HG03469 (cell line): ENCODE results near the gene CDK5.

ENCODE experiments used
- ATAC-seq: cut with Tn5 transposase; IDR thresholded peaks from one replicate; pipeline ENCODE4 v1.9.1; 2021; ENCODE audit warnings: mild to moderate bottlenecking, moderate library complexity, moderate number of reproducible peaks; ENCODE audit not compliant: unreplicated experiment

The CDK5 gene

DNA sequence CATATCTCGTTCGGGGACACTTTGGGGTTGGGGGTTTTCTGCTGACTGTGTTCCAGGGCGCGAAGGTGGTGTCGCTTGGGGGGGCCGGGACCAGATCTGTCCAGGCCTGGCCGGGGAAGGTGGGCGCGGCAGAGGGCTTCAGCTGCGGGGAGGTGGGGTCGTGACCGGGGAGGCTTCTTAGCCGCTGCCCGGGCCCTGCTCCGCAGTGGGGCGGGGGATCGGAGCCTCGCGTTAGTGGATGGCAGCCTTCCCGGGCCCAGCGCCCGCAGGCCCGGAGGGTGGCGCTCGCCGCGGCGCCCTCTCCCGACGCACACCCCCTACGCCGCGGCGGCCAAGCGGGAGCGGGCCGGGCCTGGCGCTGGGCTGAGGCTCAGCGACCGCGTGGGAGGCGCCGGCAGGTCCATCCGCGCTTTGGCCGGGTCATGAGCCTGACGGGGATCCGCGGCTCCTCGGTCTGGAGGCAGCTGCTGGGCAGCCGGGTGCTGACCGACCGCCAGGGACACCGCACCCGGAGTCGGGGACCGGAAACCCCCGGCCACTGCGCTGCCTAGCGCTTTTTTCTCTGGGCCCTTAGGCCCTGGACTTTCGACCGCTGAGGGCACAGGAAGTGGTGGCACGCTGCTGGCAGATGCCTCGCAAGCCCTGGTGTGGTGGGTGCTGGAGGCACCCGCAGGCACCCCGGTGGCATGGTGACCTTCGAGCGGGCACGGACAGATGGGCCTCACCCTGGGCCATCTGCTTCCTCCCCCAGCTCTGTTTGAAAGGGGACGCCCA is 29.7 kb upstream of the CDK5 start:
- no peak for ATAC-seq

- no peak for ATAC-seq
Observed at GRCh38 chr7:151086802-151087244, 29.1 kb upstream of the CDK5 start.

DNA sequence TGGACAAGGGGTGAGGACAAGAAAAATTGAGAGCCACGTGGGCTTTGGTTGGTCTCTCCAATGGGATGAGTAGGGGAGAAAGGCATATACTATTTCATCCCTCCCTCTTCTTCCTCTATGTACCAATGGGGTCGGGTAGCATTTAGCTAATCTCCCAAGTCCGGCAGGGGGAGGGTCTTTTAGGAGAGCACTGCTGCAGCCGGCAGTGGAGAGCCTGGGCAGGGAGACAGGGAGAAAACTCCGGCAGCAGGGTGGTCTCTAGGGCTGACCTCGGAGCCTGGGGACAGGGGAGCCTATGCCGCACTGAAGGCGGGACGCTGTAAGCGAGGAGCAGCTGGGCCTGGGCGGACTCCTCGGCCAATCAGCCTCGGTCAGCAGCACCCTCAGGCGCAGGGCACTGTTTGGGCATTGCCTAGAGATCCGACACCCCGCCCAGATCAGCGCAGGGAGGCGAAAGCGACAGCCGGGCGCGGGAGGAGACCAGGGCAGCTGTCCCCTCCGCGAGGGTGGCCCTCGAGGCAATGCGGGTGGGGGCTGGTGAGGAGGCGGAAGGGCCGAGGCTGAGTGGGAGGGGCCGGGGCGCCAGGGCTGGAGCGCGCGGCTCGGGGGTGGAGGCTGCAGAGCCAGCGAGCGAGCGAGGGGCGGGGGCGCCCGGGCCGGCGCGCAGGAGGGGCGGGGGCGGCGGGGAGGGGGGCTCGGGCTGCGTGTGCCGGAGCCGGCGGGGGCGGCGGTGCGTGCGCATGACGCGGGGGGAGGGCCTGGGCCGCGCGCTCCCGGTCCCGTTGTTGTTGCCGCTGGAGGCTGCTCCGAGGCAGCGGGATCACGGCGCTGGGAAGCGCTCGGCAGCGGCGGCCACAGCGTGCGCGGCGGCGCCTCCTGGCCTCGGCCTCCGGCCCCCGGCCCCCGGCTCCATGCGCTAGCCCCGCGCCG is 28.3 kb upstream of the CDK5 start, which contains the start of gene AGAP3:
Gene AGAP3 (plus strand): TSS at position 785 of the 930 bp plus-strand sequence. CDS start 267 bp downstream, outside the sequence.
- no peak for ATAC-seq

DNA sequence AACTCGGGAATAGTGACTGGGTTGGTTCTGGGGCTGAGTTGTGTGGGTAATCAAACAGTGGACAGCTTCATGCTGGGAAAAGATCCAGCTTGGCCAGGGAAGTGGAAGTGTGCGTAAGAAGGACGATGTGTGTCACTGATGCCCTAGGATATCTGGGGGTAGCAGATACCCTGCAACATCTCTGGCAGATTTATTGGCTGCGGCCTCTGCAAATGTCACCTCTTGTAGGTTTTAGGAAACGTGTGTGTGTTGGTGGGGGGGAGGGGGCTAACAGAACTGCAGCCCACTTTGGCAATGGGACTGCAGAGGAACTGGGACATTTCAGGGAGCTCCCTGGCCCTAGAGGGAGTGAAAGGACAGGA is 27.6 kb upstream of the CDK5 start:
- no peak for ATAC-seq

GRCh38 chr7:151083824-151084160 is 26.1 kb upstream of the CDK5 start:
- no peak for ATAC-seq

GRCh38 chr7:151083071-151083823 is 25.6 kb upstream of the CDK5 start, which contains the start of gene TMUB1:
TMUB1 (minus strand) TSS chr7:151083493; CDS start chr7:151082563, 930 bp downstream.
- ATAC-seq, result peak; percentile 33

GRCh38 chr7:151082141-151083070 is 24.7 kb upstream of the CDK5 start:
- ATAC-seq, result no peak

DNA sequence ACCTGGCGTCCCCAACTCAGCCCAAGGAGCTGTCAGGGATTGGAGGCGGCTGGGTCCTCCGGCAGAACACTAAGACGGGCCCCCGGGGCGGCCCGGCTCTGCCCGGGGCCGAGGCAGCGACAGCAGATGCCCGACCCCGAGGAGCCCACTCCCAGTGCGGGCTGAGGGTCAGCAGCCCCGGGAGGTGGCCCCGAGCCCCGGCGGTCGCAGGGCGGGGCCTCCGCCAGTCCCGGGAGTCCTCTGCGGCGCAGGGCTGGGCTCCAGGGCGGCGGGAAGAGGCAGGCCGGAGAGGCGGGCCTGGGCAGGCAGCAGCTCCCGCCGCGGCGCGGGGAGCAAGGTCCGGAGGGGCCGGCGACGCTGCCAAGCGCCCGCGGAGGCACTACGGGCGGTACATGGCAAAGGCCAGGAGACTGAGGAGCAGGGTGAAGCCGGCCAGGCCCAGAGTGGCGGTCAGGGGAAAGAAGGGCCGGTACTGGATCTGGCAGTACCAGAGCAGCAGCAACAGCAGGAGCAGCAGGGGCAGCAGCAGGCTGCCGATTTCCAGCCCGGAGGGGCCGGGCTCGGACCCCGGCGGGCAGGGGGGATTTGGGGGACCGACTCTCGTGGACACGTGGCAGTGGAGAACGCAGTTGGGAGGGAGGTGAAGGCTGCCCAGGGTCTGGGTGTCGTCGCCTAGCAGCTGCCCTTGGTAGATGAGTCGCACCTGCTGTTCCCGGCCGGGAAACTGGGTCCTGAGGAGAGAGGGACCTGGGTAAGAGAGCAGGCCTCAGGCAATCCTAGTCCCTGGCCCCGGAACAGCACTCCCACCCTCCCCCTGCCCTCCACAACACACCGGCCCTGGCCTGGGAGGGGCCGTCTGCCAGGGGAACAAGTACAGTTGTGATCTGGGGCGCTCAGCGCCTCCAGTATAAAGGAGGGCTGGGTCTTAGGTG is 23.7 kb upstream of the CDK5 start:
- ATAC-seq, result no peak

DNA sequence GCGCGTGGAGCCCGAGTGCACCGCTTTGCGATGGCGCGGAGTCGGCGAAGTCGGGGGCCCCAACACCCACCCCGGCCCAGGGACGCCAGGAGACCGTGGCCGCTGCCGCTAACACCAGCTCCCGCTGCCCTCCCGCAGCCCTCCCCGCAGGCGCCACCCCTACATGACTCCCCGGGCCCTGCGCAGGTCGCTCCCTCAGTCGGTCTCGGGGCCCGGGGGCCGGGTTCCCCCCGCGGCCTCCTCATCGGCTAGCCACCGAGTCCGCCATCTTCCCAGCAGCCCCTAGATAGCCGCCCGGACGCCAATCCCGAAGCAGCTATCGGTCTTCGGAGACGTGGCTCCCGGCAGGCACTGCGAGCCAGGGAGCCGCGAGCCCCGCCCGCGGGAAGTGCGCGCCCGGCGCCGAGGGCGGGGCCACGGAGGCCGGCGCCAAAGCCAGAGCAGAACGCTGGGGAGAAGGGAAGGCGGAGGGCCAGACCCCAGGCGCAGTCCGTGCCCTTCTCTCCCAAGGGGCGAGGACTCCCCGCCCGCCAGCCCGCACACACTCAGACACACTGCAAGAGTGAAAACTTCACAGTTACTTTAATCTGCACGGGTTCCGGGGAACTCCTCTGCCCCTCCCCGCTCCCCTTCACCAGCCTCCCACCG is 22.9 kb upstream of the CDK5 start, which contains the start of gene FASTK:
Gene FASTK (minus strand): TSS at position 288 of the 648 bp plus-strand sequence. CDS start 43 bp downstream, at position 245.
- ATAC-seq, result peak; percentile 60

DNA sequence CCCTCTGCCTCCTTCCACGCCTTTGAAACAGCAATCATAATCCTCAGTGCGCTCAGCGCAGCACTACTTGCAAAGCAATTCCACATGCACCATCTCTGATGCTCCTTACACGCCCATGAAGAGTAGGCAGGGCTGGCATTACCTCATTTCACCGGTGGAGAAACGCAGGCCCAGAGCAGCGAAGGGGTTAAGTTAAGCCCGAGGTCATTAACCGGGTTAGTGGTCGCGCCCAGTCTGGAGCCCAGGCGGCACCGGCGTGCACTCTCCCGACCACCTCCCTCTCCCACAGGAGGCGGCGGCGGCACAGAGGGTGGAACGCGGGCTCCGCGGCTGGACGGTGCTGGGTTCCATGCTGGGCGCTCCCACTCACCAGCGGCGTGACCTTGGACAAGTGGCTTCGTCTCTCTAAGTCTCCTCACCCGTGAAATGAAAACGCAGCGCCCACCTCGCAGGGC is 22.4 kb upstream of the CDK5 start:
- ATAC-seq, result no peak

DNA sequence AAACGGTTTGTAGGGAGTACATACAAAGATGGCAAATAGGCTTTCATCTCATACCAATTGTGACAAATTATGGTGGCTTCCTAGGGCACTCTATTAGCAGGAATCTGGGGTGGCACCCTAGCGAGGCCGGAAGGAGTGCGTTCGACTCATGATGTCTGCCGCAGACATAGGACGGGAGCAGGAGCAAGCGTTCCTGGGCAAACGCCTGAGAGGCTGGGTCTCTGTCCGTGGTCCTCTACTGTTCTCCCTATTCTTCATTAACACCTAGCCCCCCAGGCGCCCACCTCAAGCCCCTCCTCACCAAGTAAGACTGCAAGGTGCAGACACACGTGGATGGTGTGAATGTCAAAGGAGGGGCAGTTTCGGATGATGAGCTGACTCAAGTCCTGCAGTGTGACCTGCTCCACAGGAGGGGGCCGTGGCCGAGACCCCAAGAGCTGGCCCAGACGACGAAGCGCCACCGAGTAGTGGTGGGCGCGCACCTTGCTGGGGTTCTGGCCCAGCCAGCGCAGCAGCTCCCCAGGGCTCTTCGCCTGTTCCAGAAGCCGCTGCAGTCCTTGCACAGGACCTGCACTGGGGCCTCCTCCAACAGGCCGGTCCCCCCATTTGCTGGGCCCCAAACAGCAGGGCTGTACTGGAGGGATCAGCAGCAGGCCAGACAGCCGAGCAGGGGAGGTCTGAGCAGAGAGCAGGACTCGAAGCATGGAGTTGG is 21.7 kb upstream of the CDK5 start:
- no peak for ATAC-seq

- ATAC-seq, result no peak
Observed at GRCh38 chr7:151078233-151079040, 20.7 kb upstream of the CDK5 start.

- no peak for ATAC-seq
Observed at GRCh38 chr7:151077705-151078232, 20.1 kb upstream of the CDK5 start.

- ATAC-seq, result no peak
Observed at GRCh38 chr7:151076863-151077704, 19.4 kb upstream of the CDK5 start.

DNA sequence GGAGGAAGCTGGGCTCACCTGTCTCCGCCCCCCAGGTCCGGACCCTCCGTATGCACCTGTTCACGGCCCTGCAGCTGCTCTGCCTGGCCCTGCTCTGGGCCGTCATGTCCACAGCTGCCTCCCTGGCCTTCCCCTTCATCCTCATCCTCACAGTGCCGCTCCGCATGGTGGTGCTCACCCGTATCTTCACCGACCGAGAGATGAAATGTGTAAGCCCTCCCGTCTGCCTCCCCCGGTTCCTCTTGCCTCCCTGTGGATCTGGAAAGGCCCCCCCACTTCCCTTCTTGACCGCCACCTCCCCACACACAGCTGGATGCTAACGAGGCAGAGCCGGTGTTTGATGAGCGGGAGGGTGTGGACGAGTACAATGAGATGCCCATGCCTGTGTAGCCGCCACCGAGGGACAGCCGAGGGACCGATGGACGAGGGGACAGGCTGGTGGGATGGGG is 18.3 kb upstream of the CDK5 start:
- ATAC-seq, result no peak

- no peak for ATAC-seq
Observed at GRCh38 chr7:151075662-151075971, 17.9 kb upstream of the CDK5 start.
